GM21825 (cell line): ENCODE measurements around the gene RHEB.

Source experiments
- ATAC-seq: cut with Tn5 transposase; IDR thresholded peaks from one replicate; pipeline ENCODE4 v1.9.1; 2021; ENCODE audit warnings: mild to moderate bottlenecking, moderate library complexity; ENCODE audit not compliant: unreplicated experiment

Gene RHEB

GRCh38 chr7:151505433-151505832 lies 14.3 kb downstream of the RHEB start:
- no peak for ATAC-seq

- ATAC-seq, result no peak
Observed at GRCh38 chr7:151504715-151505326, 14.9 kb downstream of the RHEB start.

GRCh38 chr7:151503902-151504714 lies 15.6 kb downstream of the RHEB start:
- no peak for ATAC-seq

- ATAC-seq, result no peak
Observed at GRCh38 chr7:151501676-151502075, 18.0 kb downstream of the RHEB start.

GRCh38 chr7:151498495-151498894 lies 21.2 kb downstream of the RHEB start:
- no peak for ATAC-seq

- no peak for ATAC-seq
Observed at GRCh38 chr7:151497306-151497871, 22.3 kb downstream of the RHEB start.

GRCh38 chr7:151495360-151495759 lies 24.3 kb downstream of the RHEB start:
- ATAC-seq, result no peak

- ATAC-seq, result no peak
Observed at GRCh38 chr7:151494298-151495284, 25.1 kb downstream of the RHEB start.

GRCh38 chr7:151493083-151493482 lies 26.6 kb downstream of the RHEB start:
- no peak for ATAC-seq

- ATAC-seq, result no peak
Observed at GRCh38 chr7:151491859-151492258, 27.8 kb downstream of the RHEB start.

GRCh38 chr7:151490456-151491105 lies 29.1 kb downstream of the RHEB start:
- ATAC-seq, result no peak

- no peak for ATAC-seq
Observed at GRCh38 chr7:151489498-151489897, 30.2 kb downstream of the RHEB start.

GRCh38 chr7:151488096-151488495 lies 31.6 kb downstream of the RHEB start:
- no peak for ATAC-seq

- ATAC-seq, result no peak
Observed at GRCh38 chr7:151487228-151487627, 32.5 kb downstream of the RHEB start.

GRCh38 chr7:151486074-151486473 lies 33.6 kb downstream of the RHEB start:
- ATAC-seq, result no peak

- peak; percentile 66 for ATAC-seq
Observed at GRCh38 chr7:151484971-151485707, 34.6 kb downstream of the RHEB start.

- ATAC-seq, result no peak
Observed at GRCh38 chr7:151483711-151483983, 36.0 kb downstream of the RHEB start.

- ATAC-seq, result no peak
Observed at GRCh38 chr7:151482883-151483710, 36.6 kb downstream of the RHEB start.
